ENCODE results near the gene ZNF500.
"Not testable (repeated sequence)": the region's sequence is repeated elsewhere in the genome, so short reads cannot be mapped to it uniquely, and the experiment has no call there.

The ZNF500 gene

DNA sequence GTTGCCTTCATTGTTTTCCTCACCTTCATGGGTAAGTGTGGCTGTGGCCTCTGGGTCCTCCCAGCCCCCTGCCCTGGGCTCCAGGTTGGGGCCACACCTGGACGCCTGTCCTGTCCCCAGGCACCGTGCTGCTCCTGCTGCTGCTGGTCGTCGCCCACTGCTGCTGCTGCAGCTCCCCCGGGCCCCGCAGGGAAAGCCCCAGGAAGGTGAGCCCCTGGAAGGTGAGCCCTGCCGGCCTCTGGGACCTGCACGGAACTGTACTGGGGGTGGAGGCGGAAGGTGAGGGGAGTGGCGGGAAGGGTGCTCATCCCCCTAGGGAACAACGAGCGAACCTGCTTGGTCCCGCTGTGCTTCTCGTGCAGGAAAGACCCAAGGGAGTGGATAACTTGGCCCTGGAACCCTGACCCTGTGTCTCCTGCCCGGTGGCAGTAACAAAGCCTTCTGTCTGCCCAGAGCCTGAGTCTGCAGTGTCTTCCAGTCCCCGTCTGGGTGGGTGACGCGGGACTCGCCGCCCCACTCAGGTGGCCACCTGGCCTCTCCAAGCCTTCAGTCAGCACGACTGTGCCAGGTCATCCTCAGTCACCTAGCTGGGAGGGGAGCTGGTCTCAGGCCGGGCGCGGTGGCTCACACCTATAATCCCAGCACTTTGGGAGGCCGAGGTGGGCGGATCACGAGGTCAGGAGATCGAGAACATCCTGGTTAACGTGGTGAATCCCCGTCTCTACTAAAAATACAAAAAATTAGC is 29.0 kb upstream of the ZNF500 start:
- DNase-seq: no peak

DNA sequence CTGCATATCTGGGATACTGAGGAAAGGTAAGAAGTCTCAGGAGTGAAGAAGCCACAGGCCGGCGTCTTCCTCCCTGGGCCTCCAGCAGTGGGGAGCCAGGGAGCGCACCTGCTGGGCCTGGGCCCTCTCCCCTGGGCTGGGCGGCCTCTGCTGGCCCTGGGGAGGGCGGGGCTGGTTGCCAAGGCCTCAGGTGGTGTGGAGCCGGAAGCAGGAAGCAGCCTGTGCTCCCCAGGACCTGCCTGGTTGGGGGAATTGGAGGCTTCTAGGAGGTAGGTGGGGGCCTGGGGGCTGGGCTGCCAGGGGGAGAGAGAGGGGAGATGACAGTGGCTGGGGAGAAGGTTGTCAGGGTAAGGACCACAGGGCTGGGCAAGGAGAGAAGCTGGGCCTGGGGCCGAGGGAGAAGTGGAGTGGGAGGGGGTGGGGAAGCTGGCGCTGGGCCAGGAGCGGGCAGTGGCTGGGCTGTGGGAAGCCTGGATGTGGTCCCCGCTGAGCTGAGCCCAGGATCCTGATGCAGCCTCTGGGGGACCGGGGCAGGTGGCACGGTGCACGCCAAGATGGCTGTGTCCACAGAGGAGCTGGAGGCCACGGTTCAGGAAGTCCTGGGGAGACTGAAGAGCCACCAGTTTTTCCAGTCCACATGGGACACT is 28.3 kb upstream of the ZNF500 start, which contains the start of gene SMIM22:
SMIM22 (plus strand) TSS at position 189 of the 647 bp plus-strand sequence; CDS start at position 555, 366 bp downstream.
- peak; percentile 70 for DNase-seq

GRCh38 chr16:4792951-4793513 is 26.1 kb upstream of the ZNF500 start:
- DNase-seq: no peak

- DNase-seq: no peak
Measured at GRCh38 chr16:4790871-4791270, 23.9 kb upstream of the ZNF500 start.

GRCh38 chr16:4790261-4790660 is 23.3 kb upstream of the ZNF500 start:
- no peak for DNase-seq

GRCh38 chr16:4788910-4789309 is 21.9 kb upstream of the ZNF500 start:
- DNase-seq: no peak

DNA sequence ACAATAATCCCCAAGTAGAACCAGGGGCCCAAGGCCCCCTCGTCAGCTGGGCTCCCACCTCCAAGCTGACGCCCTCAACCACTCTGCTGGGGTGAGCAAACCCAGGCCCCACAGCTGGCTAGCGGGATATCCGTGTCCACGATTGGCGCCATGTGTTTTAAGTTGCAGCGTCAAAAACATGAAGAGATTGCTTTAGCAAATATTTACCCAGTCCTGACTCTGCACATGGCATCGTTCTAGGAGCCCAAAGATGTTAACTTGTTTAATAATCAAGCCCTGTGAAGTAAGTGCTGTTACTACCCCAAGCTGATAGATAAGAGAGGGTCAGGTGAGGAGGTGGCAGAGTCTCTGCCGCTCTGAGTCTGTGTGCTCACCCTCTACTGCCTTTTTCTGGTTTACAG is 21.5 kb upstream of the ZNF500 start:
- no peak for DNase-seq

DNA sequence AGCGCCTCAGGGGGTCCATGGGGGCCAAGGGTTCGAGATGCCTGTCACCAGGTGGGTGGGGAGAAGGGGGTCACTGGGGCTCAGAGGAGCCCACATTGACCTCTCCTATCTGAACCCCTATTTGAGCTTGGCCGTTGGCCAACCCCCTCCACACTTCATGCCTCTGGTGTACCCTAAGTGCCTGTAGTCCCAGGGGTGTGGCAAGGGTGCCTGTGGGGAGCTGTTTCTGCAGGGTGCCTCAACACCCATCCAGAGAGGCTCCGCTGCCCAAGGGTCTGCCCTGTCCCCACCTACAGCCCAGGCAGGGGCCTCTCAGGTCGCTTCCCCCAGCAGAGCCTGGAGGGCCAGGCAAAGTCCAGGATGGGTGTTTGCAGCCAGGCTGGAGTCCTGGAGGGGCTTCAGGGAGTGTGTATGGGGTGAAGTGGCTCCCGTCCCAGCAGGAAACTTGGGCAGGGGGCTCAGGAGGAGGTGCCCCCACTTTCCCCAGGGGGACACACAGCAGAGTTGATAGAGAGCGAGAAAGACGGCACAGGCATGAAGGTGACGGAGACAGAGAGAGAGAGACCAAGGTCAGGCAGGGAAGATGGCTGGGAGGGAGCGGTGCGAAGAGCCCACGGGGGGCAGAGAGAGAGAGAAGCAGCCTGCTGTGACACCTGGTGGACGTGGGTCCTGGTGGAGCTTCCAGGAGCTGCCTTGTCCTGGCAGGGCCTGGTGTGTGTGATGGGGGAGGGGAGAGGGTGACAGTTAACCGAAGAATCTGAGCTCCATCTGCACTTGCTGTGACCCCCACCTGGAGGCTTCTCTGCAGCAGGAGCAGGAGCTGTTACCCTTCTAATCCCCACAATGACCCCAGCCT is 20.9 kb upstream of the ZNF500 start, which contains the start of gene SEPTIN12:
SEPTIN12 (minus strand) TSS at position 719 of the 856 bp plus-strand sequence; CDS start at position 19, 700 bp downstream.
- no peak for DNase-seq

GRCh38 chr16:4787068-4787467 is 20.1 kb upstream of the ZNF500 start:
- DNase-seq: no peak

- no peak for DNase-seq
Measured at GRCh38 chr16:4785758-4786433, 18.9 kb upstream of the ZNF500 start.

DNA sequence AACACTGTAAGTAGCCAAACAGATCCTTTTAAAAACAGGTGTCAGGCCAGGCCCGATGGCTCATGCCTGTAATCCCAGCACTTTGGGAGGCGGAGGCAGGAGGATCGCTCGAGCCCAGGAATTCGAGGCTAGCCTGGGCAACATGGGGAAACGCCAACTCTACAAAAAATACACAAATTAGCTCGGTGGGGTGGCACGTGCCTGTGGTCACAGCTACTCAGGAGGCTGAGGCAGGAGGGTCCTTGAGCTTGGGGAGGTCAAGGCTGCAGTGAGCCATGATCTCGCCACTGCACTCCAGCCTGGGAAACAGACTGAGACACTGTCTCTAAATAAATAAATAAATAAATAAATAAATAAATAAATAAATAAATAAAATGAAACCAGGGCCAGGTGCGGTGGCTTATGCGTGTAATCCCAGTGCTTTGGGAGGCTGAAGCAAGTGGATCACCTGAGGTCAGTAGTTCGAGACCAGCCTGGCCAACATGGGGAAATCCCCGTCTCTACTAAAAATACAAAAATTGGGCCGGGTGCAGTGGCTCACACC is 17.6 kb upstream of the ZNF500 start:
- not testable (repeated sequence) for DNase-seq

DNA sequence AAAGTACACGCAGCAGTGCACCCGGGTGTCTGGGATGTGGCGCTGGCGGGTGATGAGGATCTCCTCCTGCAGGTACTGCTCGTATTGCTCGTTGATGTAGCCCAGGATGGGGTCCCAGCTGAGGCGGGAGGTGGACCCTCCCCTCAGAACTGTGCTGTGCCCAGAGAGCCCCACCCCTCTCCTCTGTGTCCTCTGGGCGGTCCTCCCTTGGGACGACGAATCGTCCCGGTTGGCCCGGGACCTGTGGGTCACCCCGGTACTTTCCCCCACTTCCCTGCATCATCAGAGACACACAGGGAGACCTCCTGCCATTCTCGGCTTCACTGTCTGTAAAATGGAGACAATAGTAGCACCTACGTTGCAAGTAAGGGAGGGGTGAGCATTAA is 17.0 kb upstream of the ZNF500 start:
- DNase-seq: no peak

DNA sequence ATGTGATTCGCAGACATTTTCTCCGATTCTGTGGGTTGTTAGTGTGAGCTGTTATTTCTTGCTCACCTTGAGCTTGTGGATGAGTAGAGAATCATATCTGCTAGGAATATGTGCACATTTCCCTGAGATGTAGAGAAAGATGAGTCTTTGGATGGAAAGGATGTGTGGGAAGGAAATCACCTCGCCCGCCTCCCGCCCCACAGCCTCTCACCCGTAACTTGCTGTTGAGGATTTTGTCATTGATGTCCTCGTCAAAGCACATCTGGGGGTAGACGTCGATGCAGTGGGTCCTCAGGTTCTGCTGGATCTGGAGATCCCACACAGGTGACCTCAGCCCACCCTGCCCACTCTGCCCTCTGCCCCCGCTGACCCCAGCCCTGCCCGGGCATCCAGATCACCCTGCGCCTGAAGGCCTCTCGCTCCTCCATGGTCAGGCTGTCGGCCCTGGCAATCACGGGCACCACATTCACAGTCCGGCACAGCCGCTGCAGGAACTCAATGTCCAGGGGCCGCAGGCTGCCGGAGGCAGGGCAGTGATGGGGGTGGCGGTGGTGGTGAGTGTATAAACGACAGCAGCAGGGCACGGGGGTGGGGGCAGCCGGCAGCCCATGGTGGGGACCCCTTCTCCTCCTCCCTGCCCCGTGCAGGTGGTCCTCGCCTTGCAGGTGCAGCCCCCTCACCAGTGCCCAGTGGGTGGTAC is 16.4 kb upstream of the ZNF500 start:
- no peak for DNase-seq

GRCh38 chr16:4780235-4780634 is 13.3 kb upstream of the ZNF500 start:
- DNase-seq: no peak

- no peak for DNase-seq
Measured at GRCh38 chr16:4778050-4778392, 11.1 kb upstream of the ZNF500 start.

DNA sequence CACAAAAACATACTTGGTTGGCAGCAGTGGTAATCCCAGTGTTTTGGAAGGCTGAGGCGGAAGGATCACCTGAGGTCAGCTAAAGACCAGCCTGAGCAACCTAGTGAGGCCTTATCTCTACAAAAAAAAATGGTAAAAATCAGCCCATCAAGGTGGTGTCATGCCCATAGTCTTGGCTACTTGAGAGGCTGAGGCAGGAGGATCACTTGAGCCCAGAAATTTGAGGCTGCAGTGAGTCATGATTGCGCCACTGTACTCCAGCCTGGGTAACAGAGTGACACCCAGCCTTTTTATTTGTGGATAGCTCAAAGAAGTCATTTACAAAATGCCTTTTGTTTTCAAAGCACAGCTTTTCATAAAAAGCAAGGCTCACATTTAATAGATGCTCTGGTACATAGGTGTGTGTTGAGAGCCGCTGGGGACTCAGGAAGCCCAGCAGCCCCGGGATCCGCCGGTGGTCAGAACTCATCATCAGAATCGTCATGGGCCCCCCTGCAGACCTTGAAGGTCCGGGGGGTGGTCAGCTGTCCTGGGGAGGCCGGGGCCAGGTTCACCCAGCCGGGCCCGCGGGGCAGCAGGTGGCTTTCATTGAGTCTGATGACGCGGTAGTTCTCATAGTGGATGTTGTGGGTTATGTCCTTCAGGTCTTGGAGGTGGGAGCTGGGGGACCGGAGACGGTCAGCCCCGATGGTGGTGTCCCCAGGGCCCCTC is 10.5 kb upstream of the ZNF500 start:
- DNase-seq: no peak

- no peak for DNase-seq
Measured at GRCh38 chr16:4776141-4776705, 9.3 kb upstream of the ZNF500 start.

DNA sequence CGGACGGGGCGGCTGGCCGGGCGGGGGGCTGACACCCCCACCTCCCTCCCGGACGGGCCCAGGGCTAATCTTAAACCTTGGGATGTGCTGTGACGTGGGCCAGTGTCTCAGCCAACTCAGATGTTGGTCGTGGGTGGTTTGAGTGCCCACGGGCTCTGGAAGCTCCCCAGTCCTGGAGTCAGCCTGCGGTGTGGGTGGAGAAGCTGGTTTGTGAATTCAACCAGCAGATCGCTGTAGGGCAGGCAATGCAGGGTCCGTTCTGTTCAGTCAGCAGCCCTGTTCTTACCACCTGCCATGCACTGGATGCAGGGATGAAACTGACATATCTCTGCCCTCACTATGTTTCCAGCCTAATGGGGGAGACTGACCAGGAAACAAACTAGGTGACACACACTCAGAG is 8.0 kb upstream of the ZNF500 start:
- no peak for DNase-seq

DNA sequence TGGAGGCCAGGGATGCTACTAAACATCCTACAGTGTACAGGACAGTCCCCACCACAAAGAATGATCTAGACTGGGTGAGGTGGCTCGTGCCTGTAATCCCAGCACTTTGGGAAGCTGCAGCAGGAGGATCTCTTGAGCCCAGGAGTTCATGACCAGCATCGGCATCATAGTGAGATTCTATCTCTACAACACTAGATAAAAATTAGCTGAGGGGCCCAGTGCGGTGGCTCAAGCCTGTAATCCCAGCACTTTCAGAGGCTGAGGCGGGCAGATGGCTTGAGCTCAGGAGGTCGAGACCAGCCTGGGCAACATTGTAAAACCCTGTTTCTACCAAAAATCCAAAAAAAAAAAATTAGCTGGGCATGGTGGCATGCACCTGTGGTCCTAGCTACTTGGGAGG is 5.4 kb upstream of the ZNF500 start:
- no peak for DNase-seq

GRCh38 chr16:4771646-4772045 is 4.7 kb upstream of the ZNF500 start:
- no peak for DNase-seq

GRCh38 chr16:4769306-4769638 is 2.3 kb upstream of the ZNF500 start:
- DNase-seq: no peak
